H1 (cell line): Measurements from ENCODE around the gene BCO1. TPM values are rescaled to one million over a fixed set of nuclear protein-coding genes. Genes with fewer than 3 reads are reported as not detected.

Experiments
- CTCF ChIA-PET: fragments of 300-600 bp; sonication (Branson Sonifier 250); formaldehyde crosslinking; loops from one replicate; lab custom pipeline; 2021; ENCODE audit not compliant: partially characterized antibody; lab: Charles Lee
- POLR2A ChIA-PET: fragments of 300-600 bp; sonication (Branson Sonifier 250); formaldehyde crosslinking; loops from one replicate; lab custom pipeline; 2021; ENCODE audit warnings: inconsistent platforms; ENCODE audit not compliant: partially characterized antibody; lab: Charles Lee
- DNase-seq, 2 experiments: peaks; one replicate each; pipeline versions ENCODE4 v3.0.0 to v3.0.0-alpha.2; 2010 to 2022; ENCODE audit warnings: low spot score in 2 of 2, low read depth in 1 of 2, mixed read lengths in 1 of 2
- FAIRE-seq: peaks from 2 replicates; lab custom pipeline; 2011; peaks lifted over from hg19 to GRCh38; lab: Jason Lieb, UNC
- H2AFZ ChIP-seq: 2 replicates; pipeline ENCODE4 v1.8.1; 2012; ENCODE audit warnings: low read length, inconsistent platforms
- H2AK5ac ChIP-seq: 2 replicates; pipeline ENCODE4 v1.6.1; 2013; ENCODE audit warnings: low read depth, low read length
- H2BK120ac ChIP-seq: replicated peaks from 2 replicates; pipeline ENCODE3; 2013; ENCODE audit warnings: low read depth, low read length, inconsistent platforms
- H2BK12ac ChIP-seq: 2 replicates; pipeline ENCODE4 v1.6.1; 2013; ENCODE audit warnings: low read depth, low read length
- H2BK15ac ChIP-seq: 2 replicates; pipeline ENCODE4 v1.6.1; 2013; ENCODE audit warnings: low read length
- H2BK20ac ChIP-seq: 2 replicates; pipeline ENCODE4 v1.6.1; 2013; ENCODE audit warnings: low read length
- H2BK5ac ChIP-seq: 2 replicates; pipeline ENCODE4 v1.6.1; 2013; ENCODE audit warnings: low read depth, low read length
- H3K14ac ChIP-seq: 2 replicates; pipeline ENCODE4 v1.6.1; 2013; ENCODE audit warnings: inconsistent platforms; ENCODE audit not compliant: insufficient read length
- H3K18ac ChIP-seq: 2 replicates; pipeline ENCODE4 v1.6.1; 2013; ENCODE audit warnings: low read length; ENCODE audit errors: extremely low read depth
- H3K23ac ChIP-seq: 2 replicates; pipeline ENCODE4 v1.6.1; 2013; ENCODE audit warnings: inconsistent platforms; ENCODE audit not compliant: insufficient read length
- H3K23me2 ChIP-seq: 2 replicates; pipeline ENCODE4 v1.6.1; 2013; ENCODE audit warnings: low read depth, low read length
- H3K27ac ChIP-seq: 2 replicates; pipeline ENCODE4 v1.6.1; 2011; ENCODE audit warnings: low read depth, low read length, inconsistent platforms
- H3K27me3 ChIP-seq, 4 experiments: replicated peaks in 1 of 4; 1 replicate in 1 of 4; 2 replicates in 3 of 4; pipeline versions ENCODE4 v1.6.1 to v1.8.1; 2011 to 2013; ENCODE audit warnings: low read length in 3 of 4, mild to moderate bottlenecking in 3 of 4, inconsistent platforms in 2 of 4, mixed read lengths in 2 of 4, moderate library complexity in 1 of 4; ENCODE audit not compliant: control insufficient read depth in 3 of 4, insufficient read depth in 3 of 4; ENCODE audit errors: extremely low read depth in 1 of 4
- H3K36me3 ChIP-seq, 4 experiments: 2 replicates each; pipeline versions ENCODE4 v1.6.1 to v1.8.1; 2011 to 2013; ENCODE audit warnings: mild to moderate bottlenecking in 4 of 4, low read length in 3 of 4, moderate library complexity in 2 of 4, control low read depth in 1 of 4, inconsistent platforms in 1 of 4; ENCODE audit not compliant: insufficient read depth in 4 of 4, control insufficient read depth in 2 of 4
- H3K4ac ChIP-seq: replicated peaks from 2 replicates; pipeline ENCODE3; 2013; ENCODE audit warnings: low read length, low read depth, mixed read lengths, inconsistent platforms; ENCODE audit not compliant: insufficient read length
- H3K4me1 ChIP-seq, 4 experiments: replicated peaks in 1 of 4; 1 replicate in 1 of 4; 2 replicates in 3 of 4; pipeline versions ENCODE4 v1.6.1 to v1.8.1; 2011 to 2013; ENCODE audit warnings: low read length in 3 of 4, inconsistent platforms in 2 of 4, mixed read lengths in 1 of 4; ENCODE audit not compliant: insufficient read depth in 4 of 4, control insufficient read depth in 3 of 4
- H3K4me2 ChIP-seq, 2 experiments: 2 replicates each; pipeline versions ENCODE4 v1.6.1 to v1.8.1; 2011 to 2013; ENCODE audit warnings: low read depth in 2 of 2, low read length in 2 of 2, control low read depth in 1 of 2, inconsistent platforms in 1 of 2, mild to moderate bottlenecking in 1 of 2; ENCODE audit not compliant: insufficient read depth in 1 of 2
- H3K4me3 ChIP-seq, 4 experiments: fragments of 200-600, 300-600 bp in 1 of 4; sonication (generic), shearing (Covaris generic), sonication (Bioruptor Twin) in 1 of 4; 2 replicates each; pipeline versions ENCODE4 v1.5.1 to v1.8.1; 2011 to 2016; ENCODE audit warnings: low read length in 4 of 4, low read depth in 3 of 4, control low read depth in 2 of 4, inconsistent platforms in 2 of 4, mild to moderate bottlenecking in 2 of 4, mixed read lengths in 1 of 4, moderate library complexity in 1 of 4; ENCODE audit not compliant: insufficient read depth in 2 of 4; ENCODE audit errors: extremely low read depth in 1 of 4
- H3K56ac ChIP-seq: replicated peaks from 2 replicates; pipeline ENCODE3; 2013; ENCODE audit warnings: low read depth, mild to moderate bottlenecking, mixed read lengths, low read length, inconsistent platforms; ENCODE audit not compliant: insufficient read length
- H3K79me1 ChIP-seq: 2 replicates; pipeline ENCODE4 v1.6.1; 2013; ENCODE audit warnings: low read depth, low read length, control low read depth
- H3K79me2 ChIP-seq, 2 experiments: 2 replicates each; pipeline versions ENCODE4 v1.6.1 to v1.8.1; 2012 to 2013; ENCODE audit warnings: low read length in 2 of 2, mild to moderate bottlenecking in 2 of 2, inconsistent platforms in 1 of 2; ENCODE audit not compliant: insufficient read depth in 2 of 2, control insufficient read depth in 1 of 2
- H3K9ac ChIP-seq, 4 experiments: replicated peaks in 1 of 4; 1 replicate in 1 of 4; 2 replicates in 3 of 4; pipeline versions ENCODE4 v1.6.1 to v1.8.1; 2011 to 2013; ENCODE audit warnings: low read depth in 3 of 4, low read length in 3 of 4, control low read depth in 2 of 4, mild to moderate bottlenecking in 2 of 4, moderate library complexity in 2 of 4, inconsistent platforms in 1 of 4; ENCODE audit errors: extremely low read depth in 1 of 4
- H3K9me3 ChIP-seq, 2 experiments: 2 replicates each; pipeline versions ENCODE4 v1.6.1 to v1.8.1; 2012 to 2013; ENCODE audit warnings: mild to moderate bottlenecking in 2 of 2, moderate library complexity in 2 of 2, control low read depth in 1 of 2, inconsistent platforms in 1 of 2, low read depth in 1 of 2, low read length in 1 of 2, mixed read lengths in 1 of 2; ENCODE audit not compliant: insufficient read depth in 2 of 2
- H4K20me1 ChIP-seq, 2 experiments: replicated peaks in 1 of 2; 2 replicates each; pipeline versions ENCODE3 to v1.8.1; 2011 to 2013; ENCODE audit warnings: inconsistent platforms in 2 of 2, low read length in 2 of 2, mild to moderate bottlenecking in 1 of 2; ENCODE audit not compliant: insufficient read depth in 2 of 2, control insufficient read depth in 1 of 2
- H4K5ac ChIP-seq: 2 replicates; pipeline ENCODE4 v1.6.1; 2013; ENCODE audit warnings: low read length, low read depth, mixed read lengths, inconsistent platforms; ENCODE audit not compliant: insufficient read length
- H4K8ac ChIP-seq: 2 replicates; pipeline ENCODE4 v1.8.0; 2013; ENCODE audit warnings: mild to moderate bottlenecking, moderate library complexity, low read length, inconsistent platforms; ENCODE audit not compliant: insufficient read depth; ENCODE audit errors: extremely low read depth
- H4K91ac ChIP-seq: replicated peaks from 2 replicates; pipeline ENCODE3; 2013; ENCODE audit warnings: low read length, mixed read lengths, inconsistent platforms; ENCODE audit not compliant: insufficient read length
- ATF3 ChIP-seq: IDR thresholded peaks from 2 replicates; pipeline ENCODE4 v1.6.1; 2011; ENCODE audit warnings: low read depth, mild to moderate bottlenecking, low read length; ENCODE audit not compliant: insufficient read depth
- BCL11A ChIP-seq, 2 experiments: IDR thresholded peaks; one replicate each; pipeline ENCODE4 v1.6.1; 2011; ENCODE audit warnings: low read depth in 2 of 2, low read length in 2 of 2, mild to moderate bottlenecking in 2 of 2
- CTBP2 ChIP-seq: IDR thresholded peaks from 2 replicates; pipeline ENCODE4 v1.7.0; 2011; ENCODE audit warnings: borderline replicate concordance, mild to moderate bottlenecking, moderate library complexity, mixed read lengths, low read length; ENCODE audit not compliant: insufficient read depth, insufficient read length
- EGR1 ChIP-seq: IDR thresholded peaks from 2 replicates; pipeline ENCODE4 v1.6.1; 2011; ENCODE audit warnings: low read depth, low read length, borderline replicate concordance
- NRF1 ChIP-seq: IDR thresholded peaks from 2 replicates; pipeline ENCODE4 v1.6.1; 2011; ENCODE audit warnings: mild to moderate bottlenecking, low read depth, low read length, improper control_type of control experiment
- SP1 ChIP-seq: IDR thresholded peaks from 2 replicates; pipeline ENCODE4 v1.6.1; 2011; ENCODE audit warnings: low read depth, low read length
- SP4 ChIP-seq: IDR thresholded peaks from 2 replicates; pipeline ENCODE4 v1.6.1; 2012; ENCODE audit warnings: low read length, inconsistent platforms
- WGBS, 2 experiments: shearing (Covaris generic) in 1 of 2; methylation state at CpG; one replicate each; pipeline versions ENCODE4 v1.1.6 to v1.1.7; 2013 to 2015; ENCODE audit warnings: low lambda C conversion rate in 2 of 2, mixed read lengths in 2 of 2, inconsistent platforms in 1 of 2, low coverage in 1 of 2, missing lambda C conversion rate in 1 of 2; ENCODE audit not compliant: insufficient replicate concordance in 2 of 2, insufficient coverage in 1 of 2, insufficient read length in 1 of 2; ENCODE audit errors: extremely low coverage in 1 of 2, missing lambda C conversion rate in 1 of 2; 5-methylcytosine and 5-hydroxymethylcytosine counted together
- polyA plus RNA-seq, 7 experiments: library from polyadenylated mRNA; depleted of rRNA in 3 of 7; stranded (reverse) in 5 of 7; unstranded in 2 of 7; fragments of >200 nt in 5 of 7; fragments of 200-250 nt in 2 of 7; gene quantifications; 1 replicate in 5 of 7; 2 replicates in 1 of 7; 4 replicates in 1 of 7; pipeline versions ENCODE4 v1.2.1 to v1.2.3, GENCODE V29; 2011 to 2013; ENCODE audit warnings: missing spikeins in 2 of 7, mixed read lengths in 2 of 7
- total RNA-seq: library from RNA; stranded (reverse); fragmentation: NEBNext Ultra II Directional; extraction: Animal tissue kit (Norgen Biotek cat#: 25700); gene quantifications from 2 replicates; pipeline ENCODE4 v1.2.1, GENCODE V29; 2021

The BCO1 gene
- total and polyA plus RNA-seq, 2 of the 8 experiments (the other 6 are each of a cell fraction or from before 2014, with no cell fraction given) = 0.21 TPM; not detected in 1

GRCh38 chr16:81216706-81217105 lies 21.8 kb upstream of the BCO1 start:
- Histone ChIP-seq H3K23ac (no peak overlapping the region), H4K8ac (no peak overlapping the region), H3K36me3 (no peaks in the 10 kb centered on the region), H4K91ac (no peak overlapping the region), H3K56ac (no peak overlapping the region), H3K14ac (no peak overlapping the region), H3K4me2 (no peak overlapping the region), H2BK20ac (no peak overlapping the region), H3K23me2 (no peaks in the 10 kb centered on the region), H2AK5ac (no peak overlapping the region), H2BK12ac (no peak overlapping the region)
- FAIRE-seq = no peak
- POLR2A ChIA-PET = no interaction called here
- WGBS, 2 experiments = 100% methylated on average over 2 of the region's 2 CpGs; no CpG with 5 or more reads in 1 of the 2 experiments
- TF ChIP-seq SP1 = no peak
- TF ChIP-seq NRF1 = no peak
- TF ChIP-seq EGR1 = no peak
- TF ChIP-seq BCL11A (IDR thresholded peaks at IDR 0.05; ENCODE audit: low read depth in 2 of 2, low read length in 2 of 2) = no peak
- TF ChIP-seq SP4 = no peak
- no peak for TF ChIP-seq CTBP2
- TF ChIP-seq ATF3 = no peak
- TF ChIP-seq, all 59 proteins: peak for 0
- Histone ChIP-seq H4K20me1 (no peaks in the 10 kb centered on the region), H3K4me3 (no peak overlapping the region), H3K9me3 (no peaks in the 10 kb centered on the region), H2BK15ac (no peak overlapping the region), H3K79me1 (no peaks in the 10 kb centered on the region), H2BK5ac (no peak overlapping the region), H3K9ac (no peak overlapping the region), H2AFZ (no peak overlapping the region), H3K18ac (no peak overlapping the region), H2BK120ac (no peak overlapping the region), H3K4ac (no peak overlapping the region), H3K79me2 (no peaks in the 10 kb centered on the region), H3K4me1 (peaks cover 0 to 3% (median 0%) of the 10 kb centered on the region in 4 experiments; a peak in 1 of 7 replicates), H3K27me3 (no peaks in the 10 kb centered on the region; a peak in 1 of 7 replicates), H4K5ac (no peak overlapping the region), H3K27ac (no peak overlapping the region)
- DNase-seq = no peak
- CTCF ChIA-PET = interaction anchor here (0.6 to 7.0 kb wide), 8 partner anchors 8 to 524 kb away, joined by 3 to 71 read pairs (median 3); no protein-coding TSS in a partner anchor
